ENCODE results near the gene INSR. TPM values are rescaled to one million over a fixed set of nuclear protein-coding genes. Genes with fewer than 3 reads are reported as not detected.

The INSR gene
- total RNA-seq, 1 experiment from 2014 or later = 13.7 TPM

GRCh38 chr19:7109678-7110289 lies 184.4 kb downstream of the INSR start:
- DNase-seq = no peak
- Histone ChIP-seq H3K4me1 (ENCODE audit: insufficient read depth, low read length) (no peaks in the 10 kb centered on the region), H3K9me3 (ENCODE audit: low read length) (no peaks in the 10 kb centered on the region), H3K79me2 (ENCODE audit: low read length) (no peaks in the 10 kb centered on the region), H3K27me3 (ENCODE audit: low read length) (no peaks in the 10 kb centered on the region; the same call in 1 of the 2 replicates), H3K27ac (ENCODE audit: low read length) (no peak overlapping the region), H3K4me3 (ENCODE audit: low read length) (no peak overlapping the region), H4K20me1 (ENCODE audit: low read length) (no peaks in the 10 kb centered on the region), H3K36me3 (ENCODE audit: low read depth, low read length) (no peaks in the 10 kb centered on the region), H3F3A (ENCODE audit: low read length, unreplicated experiment) (no peaks in the 10 kb centered on the region), H2AFZ (ENCODE audit: low read length) (no peak overlapping the region), H3K4me2 (ENCODE audit: low read length) (no peak overlapping the region), H3K9ac (ENCODE audit: low read length) (no peak overlapping the region), H3K9me2 (replicated peaks; ENCODE audit: low read length) (no peaks in the 10 kb centered on the region)
- CTCF ChIA-PET = no interaction called here
- TF ChIP-seq CTCF (conservative IDR thresholded peaks at IDR 0.05; ENCODE audit: low read depth, low read length) (no peak), EZH2phosphoT487 (IDR thresholded peaks at IDR 0.05; ENCODE audit: borderline replicate concordance, low read length) (no peak), EZH2 (IDR thresholded peaks at IDR 0.05; ENCODE audit: low read length, unreplicated experiment) (no peak)
- intact Hi-C loops (cut with micrococcal nuclease) = no loop called here
- no TSS peak for BruUV-seq (replicated peaks)
- POLR2A ChIA-PET (ENCODE audit: unreplicated experiment) = interaction anchor here (0.6 kb wide), 1 partner anchor 757 kb away, joined by 6 read pairs; no protein-coding TSS in a partner anchor
- no peak for ATAC-seq

- H3K27ac ChIP-seq (ENCODE audit: low read length) = no peak overlapping the region
- H3F3A ChIP-seq (ENCODE audit: low read length, unreplicated experiment) = no peaks in the 10 kb centered on the region
- H3K4me2 ChIP-seq (ENCODE audit: low read length) = no peak overlapping the region
- H4K20me1 ChIP-seq (ENCODE audit: low read length) = no peaks in the 10 kb centered on the region
- H2AFZ ChIP-seq (ENCODE audit: low read length) = no peak overlapping the region
- ATAC-seq (no peak), DNase-seq (no peak)
- H3K9me3 ChIP-seq (ENCODE audit: low read length) = no peaks in the 10 kb centered on the region
- H3K9me2 ChIP-seq (replicated peaks; ENCODE audit: low read length) = no peaks in the 10 kb centered on the region
- TF ChIP-seq EZH2 (IDR thresholded peaks at IDR 0.05; ENCODE audit: low read length, unreplicated experiment) (no peak), EZH2phosphoT487 (IDR thresholded peaks at IDR 0.05; ENCODE audit: borderline replicate concordance, low read length) (no peak)
- no peak overlapping the region for H3K9ac ChIP-seq (ENCODE audit: low read length)
- POLR2A ChIA-PET (ENCODE audit: unreplicated experiment) = no interaction called here
- no peaks in the 10 kb centered on the region for H3K36me3 ChIP-seq (ENCODE audit: low read depth, low read length)
- no peak overlapping the region for H3K4me3 ChIP-seq (ENCODE audit: low read length)
- no TSS peak for BruUV-seq (replicated peaks)
- H3K79me2 ChIP-seq (ENCODE audit: low read length) = no peaks in the 10 kb centered on the region
- CTCF ChIA-PET = no interaction called here
- intact Hi-C loops (cut with micrococcal nuclease) = no loop called here
- H3K27me3 ChIP-seq (ENCODE audit: low read length) = no peaks in the 10 kb centered on the region; the same call in 1 of the 2 replicates
- no peaks in the 10 kb centered on the region for H3K4me1 ChIP-seq (ENCODE audit: insufficient read depth, low read length)
These were observed 187.2 kb downstream of the INSR start for GRCh38 chr19:7106711-7107657.

GRCh38 chr19:7104747-7105447 lies 189.3 kb downstream of the INSR start:
- Histone ChIP-seq H3K27ac (ENCODE audit: low read length) (no peak overlapping the region), H3K9me3 (ENCODE audit: low read length) (no peaks in the 10 kb centered on the region), H2AFZ (ENCODE audit: low read length) (no peak overlapping the region), H4K20me1 (ENCODE audit: low read length) (no peaks in the 10 kb centered on the region), H3K9me2 (replicated peaks; ENCODE audit: low read length) (no peaks in the 10 kb centered on the region), H3K27me3 (ENCODE audit: low read length) (no peaks in the 10 kb centered on the region; the same call in 1 of the 2 replicates), H3K36me3 (ENCODE audit: low read depth, low read length) (no peaks in the 10 kb centered on the region), H3K79me2 (ENCODE audit: low read length) (no peaks in the 10 kb centered on the region), H3K4me3 (ENCODE audit: low read length) (no peak overlapping the region), H3K4me2 (ENCODE audit: low read length) (no peak overlapping the region), H3F3A (ENCODE audit: low read length, unreplicated experiment) (no peaks in the 10 kb centered on the region), H3K9ac (ENCODE audit: low read length) (no peak overlapping the region), H3K4me1 (ENCODE audit: insufficient read depth, low read length) (peaks cover under 1% of the 10 kb centered on the region; the same call in 1 of the 2 replicates)
- no peak for ATAC-seq
- intact Hi-C loops (cut with micrococcal nuclease) = no loop called here
- ChIA-PET CTCF (no interaction called here), POLR2A (ENCODE audit: unreplicated experiment) (no interaction called here)
- TF ChIP-seq CTCF (conservative IDR thresholded peaks at IDR 0.05; ENCODE audit: low read depth, low read length) (no peak), EZH2 (IDR thresholded peaks at IDR 0.05; ENCODE audit: low read length, unreplicated experiment) (no peak), EZH2phosphoT487 (IDR thresholded peaks at IDR 0.05; ENCODE audit: borderline replicate concordance, low read length) (no peak)
- no TSS peak for BruUV-seq (replicated peaks)
- DNase-seq = no peak
